Tibial artery (tissue), 4 donors: ENCODE results near the gene PRR14L.

Source experiments
- DNase-seq, 2 donors: peaks; one replicate each; pipeline ENCODE4 v3.0.0-alpha.2; 2019
- H3K27ac ChIP-seq, 2 donors: fragments of 200-600 bp; sonication (generic) in 1 of 2; 1 replicate in 1 of 2; 2 replicates in 1 of 2; pipeline ENCODE4 v1.5.1; 2018 to 2019; ENCODE audit warnings: mild to moderate bottlenecking in 1 of 2
- H3K27me3 ChIP-seq, 2 donors: fragments of 200-600 bp; sonication (generic) in 1 of 2; one replicate each; pipeline versions ENCODE4 v1.5.1 to v1.6.0; 2016 to 2019
- H3K36me3 ChIP-seq, 3 donors: fragments of 200-600 bp; sonication (generic) in 2 of 3; one replicate each; pipeline ENCODE4 v1.5.1; 2016 to 2019; ENCODE audit warnings: mild to moderate bottlenecking in 2 of 3
- H3K4me1 ChIP-seq, 4 donors: fragments of 200-600 bp; sonication (generic) in 2 of 4; 1 replicate in 3 of 4; 2 replicates in 1 of 4; pipeline ENCODE4 v1.5.1; 2016 to 2019
- H3K4me3 ChIP-seq, 2 donors: fragments of 200-600 bp; sonication (generic) in 1 of 2; 1 replicate in 1 of 2; 2 replicates in 1 of 2; pipeline ENCODE4 v1.5.1; 2018 to 2019; ENCODE audit warnings: mild to moderate bottlenecking in 2 of 2
- H3K9me3 ChIP-seq, 3 donors: fragments of 200-600 bp; sonication (generic) in 1 of 3; one replicate each; pipeline ENCODE4 v1.5.1; 2016 to 2019
- CTCF ChIP-seq, 2 experiments: fragments of 200-600 bp in 1 of 2; fragments of 450-650 bp in 1 of 2; IDR thresholded peaks; one replicate each; pipeline ENCODE4 v1.5.1; 2017 to 2019; ENCODE audit warnings: antibody characterized with exemption in 2 of 2, mild to moderate bottlenecking in 1 of 2, moderate library complexity in 1 of 2
- intact Hi-C: fragments of 100-400 bp; cut with DNase I; formaldehyde crosslinking; loops from one replicate; pipeline ENCODE4 v1.15.0; 2023; ENCODE audit warnings: low total_unique reads

Gene PRR14L

DNA sequence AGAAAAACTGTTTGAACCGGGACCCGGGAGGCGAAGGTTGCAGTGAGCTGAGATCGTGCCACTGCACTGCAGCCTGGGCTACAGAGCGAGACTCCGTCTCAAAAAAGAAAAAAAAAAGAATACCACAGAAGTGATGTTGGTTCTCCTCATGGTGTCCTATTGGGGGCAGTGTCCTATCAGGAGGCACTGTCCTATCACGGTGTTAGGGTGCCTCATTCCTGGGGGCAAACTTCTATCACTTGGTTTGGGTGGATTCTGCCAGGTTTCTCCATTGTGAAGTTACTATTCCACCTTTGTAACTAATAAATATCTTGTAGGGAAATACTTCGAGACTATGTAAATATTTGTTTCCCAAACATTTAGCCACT, 19.6 kb downstream of the PRR14L start:
- TF ChIP-seq CTCF (IDR thresholded peaks at IDR 0.05), result no peak
- Histone ChIP-seq H3K4me1 (no peaks in the 10 kb centered on the region), H3K27me3 (no peaks in the 10 kb centered on the region), H3K4me3 (no peak overlapping the region), H3K36me3 (peaks cover under 1 to 14% (median 2%) of the 10 kb centered on the region in 3 donors), H3K27ac (no peak overlapping the region), H3K9me3 (no peaks in the 10 kb centered on the region)
- intact Hi-C loops, result no loop called here
- DNase-seq, result peak in 1 of 2 donors; percentile 10

DNA sequence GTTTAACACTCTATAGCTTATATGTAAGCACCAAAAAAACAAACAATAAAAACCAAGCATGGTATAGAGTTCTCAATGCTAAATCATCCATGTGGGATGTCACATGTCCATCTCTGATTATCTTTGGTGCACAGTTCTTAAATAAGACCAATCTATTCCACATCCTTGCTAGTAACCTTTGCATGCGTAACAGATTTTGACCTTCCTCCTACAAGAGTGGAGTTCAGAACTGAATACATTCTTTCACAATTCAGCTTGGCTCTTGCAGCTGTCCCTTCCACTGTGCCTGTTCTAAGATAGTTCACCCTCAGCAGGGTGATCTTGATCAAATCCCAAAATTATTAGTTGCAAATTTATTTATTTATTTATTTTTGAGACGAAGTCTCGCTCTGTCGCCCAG, 21.1 kb downstream of the PRR14L start:
- no peak for TF ChIP-seq CTCF (IDR thresholded peaks at IDR 0.05)
- Histone ChIP-seq H3K9me3 (no peaks in the 10 kb centered on the region), H3K27me3 (no peaks in the 10 kb centered on the region), H3K4me1 (no peaks in the 10 kb centered on the region), H3K27ac (no peak overlapping the region), H3K36me3 (peaks cover 13 to 24% (median 14%) of the 10 kb centered on the region in 3 donors), H3K4me3 (no peak overlapping the region)
- intact Hi-C loops, result no loop called here
- DNase-seq, result no peak

- Histone ChIP-seq H3K4me1 (no peaks in the 10 kb centered on the region), H3K9me3 (no peaks in the 10 kb centered on the region), H3K4me3 (no peak overlapping the region), H3K27me3 (no peaks in the 10 kb centered on the region), H3K27ac (no peak overlapping the region), H3K36me3 (peaks cover 16 to 45% (median 20%) of the 10 kb centered on the region in 3 donors)
- no peak for TF ChIP-seq CTCF (IDR thresholded peaks at IDR 0.05)
- DNase-seq, result no peak
- intact Hi-C loops, result no loop called here
Observed at GRCh38 chr22:31726692-31727091, 23.2 kb downstream of the PRR14L start.

- intact Hi-C loops, result no loop called here
- Histone ChIP-seq H3K27ac (no peak overlapping the region), H3K36me3 (peaks cover 24 to 72% (median 45%) of the 10 kb centered on the region in 3 donors), H3K4me1 (no peaks in the 10 kb centered on the region), H3K27me3 (no peaks in the 10 kb centered on the region), H3K4me3 (no peak overlapping the region), H3K9me3 (no peaks in the 10 kb centered on the region)
- TF ChIP-seq CTCF (IDR thresholded peaks at IDR 0.05), result no peak
- DNase-seq, result no peak
Observed at GRCh38 chr22:31723723-31724122, 26.2 kb downstream of the PRR14L start.

GRCh38 chr22:31719850-31720471, 30.0 kb downstream of the PRR14L start:
- no peak overlapping the region for H3K27ac ChIP-seq

More at GRCh38 chr22:31719850-31720471, 30.0 kb downstream of the PRR14L start:
- H3K9me3 ChIP-seq, result no peaks in the 10 kb centered on the region
- no peak for DNase-seq
- H3K36me3 ChIP-seq, result peaks cover 42 to 84% (median 70%) of the 10 kb centered on the region in 3 donors
- intact Hi-C loops, result no loop called here
- no peak overlapping the region for H3K4me3 ChIP-seq
- no peaks in the 10 kb centered on the region for H3K27me3 ChIP-seq
- no peak for TF ChIP-seq CTCF (IDR thresholded peaks at IDR 0.05)
- H3K4me1 ChIP-seq, result no peaks in the 10 kb centered on the region
